NAMALWA (cell line): ENCODE data around the gene CFP.

ENCODE experiments used
- DNase-seq: peaks from one replicate; pipeline ENCODE4 v3.0.0-alpha.2; 2015; ENCODE audit warnings: low spot score

CFP gene

DNA sequence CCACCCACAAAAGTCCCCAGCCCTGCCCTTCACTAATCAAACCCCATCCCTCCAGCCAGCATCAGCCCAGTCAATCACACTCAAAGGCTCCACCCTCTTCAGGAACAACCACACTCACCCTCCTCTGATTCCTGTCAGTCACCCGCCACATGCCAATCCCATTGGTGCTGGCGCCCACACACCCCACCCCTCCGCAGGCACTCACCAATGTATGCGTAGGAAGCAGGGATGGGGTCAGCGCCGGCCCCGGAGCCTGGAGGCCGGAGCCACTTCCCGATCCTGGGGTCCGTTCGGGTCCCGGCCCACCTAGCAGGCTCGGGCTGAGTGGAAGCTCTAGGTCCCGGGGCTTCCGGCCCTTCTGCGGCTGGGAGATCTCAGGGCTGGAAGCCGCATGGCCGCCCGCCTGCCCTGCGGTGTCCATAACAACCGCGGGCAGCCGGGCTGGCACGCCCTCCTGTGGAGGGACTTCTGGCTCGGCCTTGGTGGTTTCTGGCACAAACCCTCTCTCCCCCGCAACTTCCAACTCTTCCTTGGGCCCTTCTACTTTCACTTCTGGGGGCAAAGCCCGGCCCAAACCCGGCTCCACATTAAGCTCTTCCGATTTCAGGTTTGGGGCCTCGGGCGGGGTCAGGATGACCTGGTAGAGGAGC, 7.9 kb upstream of the CFP start:
- DNase-seq = no peak

- no peak for DNase-seq
These were observed 5.3 kb upstream of the CFP start for GRCh38 chrX:47634871-47635575.

- DNase-seq = no peak
These were observed 4.2 kb upstream of the CFP start for GRCh38 chrX:47633689-47634590.

- no peak for DNase-seq
These were observed 2.9 kb upstream of the CFP start for GRCh38 chrX:47632666-47633065.

- DNase-seq = no peak
These were observed 1.9 kb upstream of the CFP start for GRCh38 chrX:47631676-47632075.

GRCh38 chrX:47628982-47629381, 748 bp downstream of the CFP start:
- peak; percentile 29 for DNase-seq

DNA sequence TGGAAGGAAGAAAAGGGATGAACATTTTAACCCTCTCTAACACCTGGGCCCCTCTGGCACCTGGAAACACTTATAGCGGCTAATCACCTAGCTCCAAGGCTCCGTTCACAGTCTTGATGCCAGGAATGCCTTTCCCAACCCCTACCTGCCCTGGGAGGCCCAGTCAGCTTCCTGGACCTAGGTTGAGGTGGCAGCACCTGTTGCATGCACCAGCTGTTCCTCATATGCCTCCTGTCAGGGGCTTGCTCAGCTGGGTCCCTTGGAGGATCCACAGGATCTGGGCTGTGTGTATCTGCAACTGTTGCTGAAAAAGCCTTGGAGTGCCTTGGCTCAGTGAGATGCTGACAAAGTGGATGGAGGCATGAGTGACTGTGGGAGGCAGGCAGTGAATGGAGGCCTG, 4.4 kb downstream of the CFP start:
- no peak for DNase-seq

DNA sequence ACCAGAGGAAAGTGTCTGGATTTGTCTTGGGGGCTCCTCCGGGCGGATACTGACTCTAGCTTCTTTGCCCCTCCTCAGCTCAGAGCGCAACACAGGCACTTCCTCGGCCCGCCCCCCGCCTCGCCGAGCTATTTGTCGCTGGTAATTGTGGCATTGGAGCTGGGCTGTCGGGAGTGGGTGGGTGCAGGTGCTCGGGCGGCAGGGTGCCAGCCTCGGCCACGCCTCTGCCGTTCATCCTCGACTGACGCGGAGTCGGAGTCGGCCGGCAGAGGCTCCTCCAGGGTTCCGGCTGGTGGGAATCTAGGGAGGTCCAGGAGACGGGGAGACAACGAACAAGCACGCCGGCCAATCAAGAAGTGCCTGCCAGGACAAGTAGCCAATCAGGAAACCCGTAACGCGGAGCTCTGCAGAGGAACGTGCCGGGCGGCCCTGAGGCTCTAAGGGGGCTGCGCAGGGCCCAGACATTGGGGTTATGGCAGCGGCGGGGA, 6.1 kb downstream of the CFP start:
- no peak for DNase-seq

GRCh38 chrX:47621851-47622250, 7.9 kb downstream of the CFP start:
- no peak for DNase-seq

DNA sequence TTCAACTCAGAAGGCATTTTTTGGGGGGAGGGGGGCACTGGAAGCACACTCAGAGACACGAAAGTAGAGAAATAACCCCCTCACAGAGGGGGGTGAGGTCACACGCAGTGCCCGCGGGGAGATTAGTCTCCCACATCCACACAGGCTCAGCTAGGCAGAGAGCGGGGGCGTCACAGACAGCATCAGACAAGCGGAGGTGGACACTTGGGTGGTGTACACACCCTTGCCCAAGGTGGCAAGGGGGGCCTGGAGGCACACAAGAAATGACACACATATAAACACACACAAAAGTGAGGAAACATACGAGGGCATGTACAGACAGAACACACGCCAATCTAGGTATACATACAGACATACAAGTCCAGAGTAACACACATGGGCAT, 9.4 kb downstream of the CFP start:
- DNase-seq = no peak

- DNase-seq = no peak
These were observed 10.0 kb downstream of the CFP start, which contains the start of gene SYN1 for GRCh38 chrX:47619486-47620302. Gene SYN1 (minus strand): TSS chrX:47619857. CDS start chrX:47619728, 129 bp downstream.

GRCh38 chrX:47618923-47619485, 10.7 kb downstream of the CFP start:
- no peak for DNase-seq

GRCh38 chrX:47614618-47615017, 15.1 kb downstream of the CFP start:
- no peak for DNase-seq

- DNase-seq = no peak
These were observed 16.6 kb downstream of the CFP start for GRCh38 chrX:47613082-47613481.

GRCh38 chrX:47612418-47612817, 17.3 kb downstream of the CFP start:
- no peak for DNase-seq

DNA sequence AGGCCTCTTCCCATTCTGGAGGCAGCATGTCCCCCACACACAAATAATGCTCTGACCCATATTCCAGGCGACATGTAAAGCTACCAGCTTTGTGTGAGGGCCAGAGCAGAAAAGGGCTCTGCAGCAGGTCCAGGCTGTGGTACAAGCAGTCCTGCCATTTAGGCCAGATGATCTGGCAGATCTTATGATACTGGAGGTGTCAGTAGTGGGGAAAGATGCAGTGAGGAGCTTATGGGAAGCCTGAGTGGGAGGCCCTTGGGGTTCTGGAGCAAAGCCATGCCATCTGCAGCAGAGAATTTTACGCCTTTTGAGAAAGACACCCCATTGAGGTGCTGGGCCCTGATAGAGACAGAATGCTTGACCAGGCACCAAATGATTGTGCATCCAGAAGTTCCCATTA, 17.8 kb downstream of the CFP start:
- no peak for DNase-seq

DNA sequence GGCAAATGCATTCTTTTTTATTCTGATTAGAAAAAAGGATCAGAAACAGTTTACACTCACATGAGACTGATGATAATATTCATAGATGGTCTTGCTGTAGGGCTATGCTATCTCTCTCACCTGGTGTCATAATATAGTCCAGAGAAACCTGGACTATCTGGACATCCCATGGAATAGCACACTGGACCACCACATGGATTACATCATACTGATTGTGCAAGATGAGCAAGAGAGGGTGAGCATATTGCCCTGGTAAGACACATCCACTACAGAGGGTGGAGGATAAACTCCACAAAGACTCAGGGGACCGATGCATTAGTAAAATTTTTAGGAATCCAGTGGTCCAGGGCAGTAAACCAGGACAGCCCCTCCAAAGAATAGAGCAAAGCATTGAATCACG, 18.2 kb downstream of the CFP start:
- DNase-seq = no peak

GRCh38 chrX:47610511-47610910, 19.2 kb downstream of the CFP start:
- DNase-seq = no peak

GRCh38 chrX:47608130-47608810, 21.5 kb downstream of the CFP start:
- DNase-seq = no peak

GRCh38 chrX:47607091-47607490, 22.6 kb downstream of the CFP start:
- DNase-seq = no peak

DNA sequence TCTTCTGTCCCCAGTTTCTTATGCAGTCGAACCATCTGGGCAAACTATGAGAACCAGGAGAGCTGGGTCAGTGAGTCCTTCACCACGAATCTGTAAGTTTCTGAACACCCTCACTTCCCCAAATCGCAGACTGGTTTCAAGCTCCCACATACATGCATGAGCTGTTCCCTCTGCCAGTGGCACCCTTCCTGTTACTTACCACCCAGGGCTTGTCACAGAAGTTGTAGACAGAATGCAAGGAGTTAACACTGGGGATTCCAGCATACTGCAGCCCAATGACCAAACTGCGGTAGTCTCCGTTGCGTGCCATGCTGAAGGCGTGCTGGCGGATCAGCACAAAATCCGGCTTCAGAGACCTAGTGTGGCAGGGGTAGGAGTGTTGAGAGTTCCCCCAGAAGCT, 24.7 kb downstream of the CFP start:
- DNase-seq = no peak
